Measurements from ENCODE around the gene HDGF. TPM values are rescaled to one million over a fixed set of nuclear protein-coding genes. Genes with fewer than 3 reads are reported as not detected.

HDGF gene
- total RNA-seq, 1 experiment from 2014 or later, result 817 TPM

GRCh38 chr1:156751757-156752481 lies 444 bp upstream of the HDGF start:
- peaks cover 39% of the 10 kb centered on the region for H3K36me3 ChIP-seq
- peak overlapping the region; percentile 89 for H3K4me3 ChIP-seq
- peak; percentile 100 for DNase-seq
- no peaks in the 10 kb centered on the region for H3K27me3 ChIP-seq
- no peaks in the 10 kb centered on the region for H3K9me3 ChIP-seq

GRCh38 chr1:156750711-156751450 lies 594 bp downstream of the HDGF start:
- H3K36me3 ChIP-seq, result peaks cover 49% of the 10 kb centered on the region
- DNase-seq, result peak; percentile 59
- H3K4me3 ChIP-seq, result peak overlapping the region; percentile 89
- H3K27me3 ChIP-seq, result no peaks in the 10 kb centered on the region
- no peaks in the 10 kb centered on the region for H3K9me3 ChIP-seq

- peak overlapping the region; percentile 89 for H3K4me3 ChIP-seq
- no peaks in the 10 kb centered on the region for H3K9me3 ChIP-seq
- DNase-seq, result peak; percentile 87
- no peaks in the 10 kb centered on the region for H3K27me3 ChIP-seq
- peaks cover 55% of the 10 kb centered on the region for H3K36me3 ChIP-seq
Observed at GRCh38 chr1:156750191-156750672, 1.2 kb downstream of the HDGF start.

- DNase-seq, result peak; percentile 74
- Histone ChIP-seq H3K4me3 (peak overlapping the region; percentile 89), H3K27me3 (no peaks in the 10 kb centered on the region), H3K9me3 (no peaks in the 10 kb centered on the region), H3K36me3 (peaks cover 62% of the 10 kb centered on the region)
Observed at GRCh38 chr1:156749419-156750118, 1.9 kb downstream of the HDGF start.

GRCh38 chr1:156748670-156749418 lies 2.6 kb downstream of the HDGF start:
- DNase-seq, result peak; percentile 77
- no peaks in the 10 kb centered on the region for H3K9me3 ChIP-seq
- H3K36me3 ChIP-seq, result peaks cover 66% of the 10 kb centered on the region
- no peaks in the 10 kb centered on the region for H3K27me3 ChIP-seq
- H3K4me3 ChIP-seq, result peak overlapping the region; percentile 89

- Histone ChIP-seq H3K9me3 (no peaks in the 10 kb centered on the region), H3K27me3 (no peaks in the 10 kb centered on the region), H3K4me3 (peak overlapping the region; percentile 89), H3K36me3 (peaks cover 74% of the 10 kb centered on the region)
- DNase-seq, result peak; percentile 39
Observed at GRCh38 chr1:156747742-156748669, 3.5 kb downstream of the HDGF start.

- peak overlapping the region; percentile 89 for H3K4me3 ChIP-seq
- H3K27me3 ChIP-seq, result no peaks in the 10 kb centered on the region
- DNase-seq, result peak; percentile 98
- H3K9me3 ChIP-seq, result no peaks in the 10 kb centered on the region
- H3K36me3 ChIP-seq, result peaks cover 85% of the 10 kb centered on the region
Observed at GRCh38 chr1:156746728-156747631, 4.5 kb downstream of the HDGF start.

GRCh38 chr1:156746406-156746727 lies 5.1 kb downstream of the HDGF start:
- peaks cover 91% of the 10 kb centered on the region for H3K36me3 ChIP-seq
- H3K4me3 ChIP-seq, result peak overlapping the region; percentile 89
- H3K9me3 ChIP-seq, result no peaks in the 10 kb centered on the region
- no peaks in the 10 kb centered on the region for H3K27me3 ChIP-seq
- DNase-seq, result no peak

- no peak for DNase-seq
- Histone ChIP-seq H3K36me3 (peaks cover 88% of the 10 kb centered on the region), H3K4me3 (peak overlapping the region; percentile 89), H3K27me3 (no peaks in the 10 kb centered on the region), H3K9me3 (no peaks in the 10 kb centered on the region)
Observed at GRCh38 chr1:156745881-156746280, 5.6 kb downstream of the HDGF start.

GRCh38 chr1:156744786-156745419 lies 6.6 kb downstream of the HDGF start:
- Histone ChIP-seq H3K27me3 (no peaks in the 10 kb centered on the region), H3K36me3 (peaks cover 90% of the 10 kb centered on the region), H3K4me3 (no peak overlapping the region), H3K9me3 (no peaks in the 10 kb centered on the region)
- no peak for DNase-seq

GRCh38 chr1:156744344-156744743 lies 7.1 kb downstream of the HDGF start:
- Histone ChIP-seq H3K36me3 (peaks cover 88% of the 10 kb centered on the region), H3K9me3 (no peaks in the 10 kb centered on the region), H3K27me3 (no peaks in the 10 kb centered on the region), H3K4me3 (no peak overlapping the region)
- no peak for DNase-seq

GRCh38 chr1:156743367-156744302 lies 7.8 kb downstream of the HDGF start:
- peaks cover 88% of the 10 kb centered on the region for H3K36me3 ChIP-seq
- no peaks in the 10 kb centered on the region for H3K27me3 ChIP-seq
- no peak overlapping the region for H3K4me3 ChIP-seq
- no peak for DNase-seq
- no peaks in the 10 kb centered on the region for H3K9me3 ChIP-seq

- H3K9me3 ChIP-seq, result no peaks in the 10 kb centered on the region
- no peaks in the 10 kb centered on the region for H3K27me3 ChIP-seq
- DNase-seq, result no peak
- no peak overlapping the region for H3K4me3 ChIP-seq
- H3K36me3 ChIP-seq, result peaks cover 88% of the 10 kb centered on the region
Observed at GRCh38 chr1:156742801-156743200, 8.7 kb downstream of the HDGF start.

All from MG63 (cell line).